GM21786 (cell line): ENCODE measurements around the gene CA9.
A peak's percentile ranks its signal among the peaks of the same experiment; 100 is the strongest.

Source experiments
- ATAC-seq: cut with Tn5 transposase; IDR thresholded peaks from one replicate; pipeline ENCODE4 v1.9.1; 2021; ENCODE audit not compliant: unreplicated experiment

The CA9 gene

DNA sequence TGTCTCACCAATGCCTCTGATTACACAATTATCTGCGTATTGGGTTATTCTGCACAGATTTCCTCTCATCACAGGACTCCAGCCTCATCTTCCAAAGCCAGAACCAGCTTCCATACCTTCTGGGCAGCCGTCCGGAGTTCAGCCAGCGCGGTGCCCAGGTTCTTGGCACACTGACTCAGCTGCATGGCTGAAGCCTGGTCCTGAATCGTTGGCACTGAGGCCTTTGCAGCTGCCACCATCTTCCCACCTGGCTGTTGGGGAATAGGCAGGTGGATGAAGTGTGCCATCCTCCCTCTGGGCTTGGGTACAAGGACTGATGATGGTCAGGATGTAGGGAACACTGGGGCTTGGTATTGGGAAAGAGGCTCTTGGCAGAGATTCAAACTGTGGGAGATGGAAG, 40.4 kb downstream of the CA9 start:
- no peak for ATAC-seq

DNA sequence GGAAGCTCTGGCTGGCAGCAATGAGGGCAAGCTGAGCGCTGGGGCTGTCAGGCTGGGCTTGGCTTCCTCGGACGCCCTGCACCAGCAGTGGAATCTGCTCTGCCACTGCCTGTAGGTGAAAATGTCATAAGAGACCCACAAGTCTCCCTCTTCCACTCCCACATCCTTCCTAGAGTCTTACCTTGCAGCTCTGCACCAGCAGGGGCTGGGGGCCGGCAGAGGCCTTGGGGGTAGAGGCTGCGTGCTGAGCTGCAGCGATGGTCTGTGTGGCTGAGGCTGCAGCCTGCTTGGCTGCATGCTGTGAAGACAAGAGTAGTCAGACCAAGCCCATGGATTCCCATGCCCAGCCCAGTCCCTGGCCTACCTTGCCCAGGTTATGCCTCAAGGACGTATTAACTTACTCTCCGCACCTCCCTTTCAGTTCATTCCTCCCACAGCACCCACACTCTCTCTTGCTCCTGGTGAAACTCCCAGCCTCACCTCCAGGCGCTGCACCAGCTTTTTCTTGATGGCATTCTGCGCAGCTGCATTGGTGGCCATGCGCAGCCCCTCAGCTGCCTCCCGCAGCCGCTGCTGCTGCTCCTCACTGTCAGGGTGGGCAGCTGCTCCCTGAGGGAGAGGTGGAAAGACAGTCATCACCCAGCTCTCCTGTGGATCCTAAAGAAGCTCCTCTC, 41.0 kb downstream of the CA9 start:
- no peak for ATAC-seq

DNA sequence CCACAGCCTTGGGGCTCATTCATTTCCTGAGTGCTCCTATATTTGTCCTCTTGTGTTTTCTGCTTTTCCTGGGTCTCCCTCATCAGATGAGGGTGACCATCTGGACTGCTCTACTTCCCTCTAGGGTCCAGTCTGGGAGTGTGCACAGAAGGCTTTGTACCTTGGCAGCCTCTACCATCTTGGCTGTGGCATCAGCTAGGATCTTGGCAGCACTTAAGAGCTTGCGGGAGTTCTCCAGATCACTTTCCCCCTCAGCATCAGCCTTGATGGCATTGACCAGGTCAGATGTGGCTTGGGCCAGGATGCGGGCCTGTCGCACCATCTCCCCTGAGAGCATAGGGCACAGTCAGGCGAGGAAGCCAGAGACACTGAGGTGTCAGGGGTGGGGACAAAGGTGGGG, 42.5 kb downstream of the CA9 start:
- no peak for ATAC-seq

DNA sequence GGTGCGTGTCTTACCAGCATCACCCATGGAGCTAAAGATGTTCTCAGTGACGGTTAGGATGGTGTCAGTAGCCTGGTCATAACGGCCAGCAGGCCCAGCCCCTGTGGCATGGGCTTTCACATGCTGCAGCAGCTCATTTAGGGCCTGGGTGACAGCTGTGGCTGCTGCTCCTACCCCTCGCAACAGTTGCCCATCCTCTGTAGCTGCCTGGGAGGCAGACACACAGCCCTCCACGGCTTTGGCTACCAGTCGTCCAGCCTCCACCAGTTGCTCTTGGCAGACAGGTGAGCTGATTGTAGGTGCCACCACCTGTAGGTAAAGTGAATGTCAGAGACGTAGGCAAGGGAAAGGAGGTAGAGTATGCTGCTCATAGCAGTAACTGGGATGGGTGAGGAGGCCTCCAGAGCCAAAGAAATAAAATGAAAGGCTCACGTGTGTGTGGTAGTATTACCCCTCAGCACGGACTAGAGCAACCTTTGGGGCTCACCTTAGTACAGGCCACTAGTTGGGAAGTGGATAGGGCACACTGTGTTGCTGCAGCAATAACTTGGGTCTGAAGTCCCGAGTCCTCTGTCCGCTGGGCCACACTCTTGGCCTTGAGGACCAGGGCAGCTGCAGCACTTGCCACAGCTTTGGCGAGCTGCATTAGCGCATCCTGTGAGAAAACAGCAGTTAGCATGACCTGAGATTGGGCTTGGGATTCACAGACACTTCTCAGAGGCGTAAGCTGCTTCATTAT, 43.6 kb downstream of the CA9 start:
- ATAC-seq, result no peak

DNA sequence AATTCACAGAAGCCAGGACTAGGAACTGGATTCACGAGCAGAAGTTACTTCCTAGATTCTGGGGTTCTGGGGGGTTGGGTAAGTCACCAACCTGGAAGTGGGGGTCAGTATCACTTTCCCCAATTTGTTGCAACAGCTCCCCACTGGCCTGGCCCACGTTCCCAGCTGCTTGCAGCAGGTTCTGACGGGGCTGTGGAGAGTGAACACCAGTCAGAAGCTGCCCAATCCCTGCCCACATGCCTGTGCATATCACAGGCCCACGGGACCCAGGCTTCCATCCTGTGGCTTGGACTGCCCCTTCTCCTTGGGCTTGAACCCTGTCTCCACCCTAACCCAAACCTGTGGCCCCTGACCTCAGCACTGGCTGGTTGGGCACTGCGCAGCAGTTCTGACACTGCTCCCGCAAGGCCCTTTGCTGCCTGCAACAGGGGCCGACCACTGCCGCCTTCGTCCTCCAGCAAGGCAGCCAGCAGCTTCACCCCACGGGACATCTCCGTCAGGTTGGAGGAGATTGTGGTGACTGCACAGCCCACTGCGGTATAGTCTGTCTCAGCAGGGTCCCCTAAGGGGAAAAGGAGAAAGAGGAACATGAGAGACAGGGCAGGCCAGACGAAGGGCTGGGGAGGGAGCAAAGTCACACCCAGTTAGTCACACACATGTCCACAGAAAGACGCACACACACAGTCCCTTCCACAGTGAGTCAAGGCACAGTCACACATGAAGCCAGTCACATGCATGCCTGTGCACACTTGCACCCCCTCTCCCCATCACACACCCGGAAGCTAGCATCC, 45.2 kb downstream of the CA9 start:
- ATAC-seq, result no peak

DNA sequence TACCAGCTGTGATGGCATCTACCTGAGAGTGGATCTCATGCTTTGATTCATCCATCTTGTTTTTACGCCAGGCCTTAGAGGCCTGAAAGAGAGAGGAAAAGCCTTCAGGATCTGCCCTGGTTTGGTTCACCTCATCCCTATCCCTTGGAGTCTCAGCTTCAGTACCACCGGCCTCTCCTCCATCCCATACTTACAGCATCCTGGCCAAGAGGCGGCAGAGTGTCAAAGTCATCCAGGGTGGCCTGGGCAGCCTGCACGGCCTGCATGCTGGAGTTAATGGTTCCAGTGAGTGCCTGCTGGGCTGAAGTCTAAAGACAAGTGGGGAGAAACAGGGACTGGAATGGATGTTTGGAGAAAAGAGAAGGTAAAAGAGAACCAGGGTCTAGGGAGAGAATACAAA, 45.8 kb downstream of the CA9 start:
- no peak for ATAC-seq

DNA sequence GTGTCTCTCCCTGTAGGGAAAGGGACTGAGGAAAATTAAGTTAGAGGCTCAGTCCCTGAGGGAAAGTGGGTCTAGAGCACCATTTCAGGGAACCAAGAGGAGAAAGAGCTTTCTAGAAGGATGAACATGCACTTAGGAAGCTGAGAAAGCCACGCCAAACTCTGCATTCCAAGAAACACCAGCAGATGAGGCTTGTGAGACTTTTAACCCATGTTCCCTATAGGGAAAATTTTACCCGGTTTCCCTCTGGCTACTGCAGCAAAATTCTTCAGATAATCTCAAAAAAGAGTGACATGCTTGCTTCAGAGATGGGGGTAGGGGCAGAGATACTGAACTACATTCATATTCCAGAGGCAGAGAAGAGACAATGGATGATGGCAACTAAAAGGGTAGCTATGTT, 49.7 kb downstream of the CA9 start:
- ATAC-seq, result no peak

DNA sequence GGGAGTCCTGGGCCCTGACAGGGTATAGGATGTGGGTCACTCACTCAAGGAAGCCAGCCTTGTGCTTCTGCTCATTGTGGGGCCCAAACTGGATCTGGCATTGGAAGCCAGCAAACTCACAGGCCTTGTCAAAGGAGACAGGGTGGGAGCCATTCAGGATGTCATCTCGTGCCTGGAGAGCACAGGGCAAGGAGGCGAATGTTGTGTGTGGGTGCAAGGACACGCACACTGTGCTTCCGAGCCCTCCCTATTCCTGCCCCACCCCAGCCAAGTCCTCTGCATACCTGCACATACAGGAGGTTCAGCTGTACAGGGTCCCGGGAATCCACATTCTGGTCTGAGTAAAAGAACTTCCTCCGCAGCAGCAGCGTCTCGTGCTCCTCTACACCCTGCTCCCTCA, 50.2 kb downstream of the CA9 start:
- no peak for ATAC-seq

DNA sequence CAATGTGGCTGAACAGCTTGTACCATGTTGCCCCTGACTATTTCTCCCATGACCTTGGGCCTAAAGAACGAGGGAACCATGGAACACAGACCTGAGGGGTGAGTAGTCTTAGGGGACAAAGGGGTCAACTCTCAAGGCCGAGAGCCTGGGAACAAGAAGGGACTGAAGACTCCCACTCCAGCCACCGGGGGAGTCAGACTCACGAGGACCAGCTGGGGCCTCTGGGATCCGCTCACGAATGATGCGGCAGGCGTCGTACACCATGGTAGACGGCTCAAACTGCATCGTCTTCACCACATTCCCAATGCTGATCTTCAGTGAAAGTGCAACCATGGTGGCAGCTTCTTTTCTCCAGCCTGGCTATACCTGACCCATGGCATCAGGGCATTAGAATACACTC, 51.6 kb downstream of the CA9 start:
- ATAC-seq, result no peak

DNA sequence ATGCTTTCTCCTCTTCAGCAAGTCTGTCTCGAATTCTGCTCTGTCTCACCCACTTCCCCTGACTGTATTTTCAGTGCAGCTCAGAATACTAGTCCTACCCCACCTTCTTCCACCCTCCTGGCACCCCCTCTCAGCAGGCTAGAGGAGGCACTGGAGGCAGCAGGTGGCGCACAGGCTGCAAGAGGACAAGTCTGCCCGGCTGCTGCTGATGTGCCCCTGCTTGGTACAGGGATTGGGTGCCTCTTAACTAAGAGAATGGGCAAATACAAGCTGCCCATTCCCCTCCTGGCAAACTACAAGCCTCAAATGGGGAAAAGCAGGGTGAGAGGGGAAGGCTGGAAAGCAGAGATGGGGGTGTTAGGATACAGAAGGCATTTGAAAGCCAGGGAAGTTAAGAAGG, 53.2 kb downstream of the CA9 start:
- peak; percentile 43 for ATAC-seq

DNA sequence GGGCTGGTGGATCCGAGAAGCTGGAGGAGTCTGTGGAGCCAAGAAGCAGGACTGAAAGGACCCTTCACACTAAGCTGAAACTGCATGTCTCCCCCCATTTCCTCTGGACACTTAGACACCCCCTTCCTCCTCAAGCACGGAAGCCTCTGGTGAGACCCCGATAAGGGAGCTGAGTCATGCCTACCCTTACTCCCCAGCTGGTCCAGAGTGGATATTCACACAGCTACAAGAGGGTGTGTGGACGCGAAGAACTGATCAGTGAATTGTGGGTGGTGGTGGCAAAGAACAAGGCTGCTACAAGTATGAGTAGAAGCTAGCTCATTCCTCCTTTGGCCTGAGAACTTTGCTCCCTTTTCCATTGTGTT, 53.9 kb downstream of the CA9 start:
- no peak for ATAC-seq

DNA sequence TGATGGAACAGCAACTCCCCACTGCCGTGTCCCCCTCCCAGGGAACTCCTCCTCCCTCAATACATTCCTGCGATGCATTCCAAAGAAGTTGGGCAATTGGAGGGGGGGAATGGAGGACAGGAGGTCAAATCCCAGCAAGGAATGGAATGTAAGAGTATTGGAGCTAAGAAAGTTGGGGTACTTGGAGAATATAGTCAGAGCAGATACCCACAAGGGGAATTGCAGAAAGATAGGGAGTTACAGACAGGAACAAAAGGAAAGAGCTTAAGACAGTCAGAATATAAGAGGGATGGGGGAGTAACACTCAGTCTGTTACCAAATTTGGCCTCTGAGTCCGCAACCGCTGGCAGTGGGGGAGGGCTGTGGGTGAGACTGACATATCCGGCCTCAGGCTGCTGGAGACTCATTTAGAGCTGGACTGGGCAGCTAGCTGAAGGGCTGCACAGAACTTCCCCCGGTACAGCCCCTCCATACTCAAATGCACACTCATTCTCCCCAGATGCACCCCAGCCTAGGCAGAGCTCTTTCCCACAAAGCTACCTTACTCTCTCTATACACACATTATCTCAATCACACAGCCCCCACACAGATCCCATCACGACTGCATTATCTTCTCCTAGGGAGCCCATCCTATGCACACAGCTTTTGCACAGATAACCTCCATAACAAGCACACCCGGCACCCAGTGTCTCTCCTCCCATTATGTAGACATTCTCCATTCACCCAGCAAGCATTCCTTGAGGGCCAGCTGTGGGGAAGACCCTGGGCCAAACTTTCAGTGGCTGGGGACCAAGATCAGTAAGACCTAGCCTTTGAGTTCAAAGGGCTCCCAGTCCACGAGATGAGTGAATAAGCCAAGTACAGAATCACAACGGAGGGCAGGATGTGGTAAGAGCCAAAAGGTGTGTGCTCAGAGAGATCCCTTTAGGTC, 54.6 kb downstream of the CA9 start:
- peak; percentile 19 for ATAC-seq

DNA sequence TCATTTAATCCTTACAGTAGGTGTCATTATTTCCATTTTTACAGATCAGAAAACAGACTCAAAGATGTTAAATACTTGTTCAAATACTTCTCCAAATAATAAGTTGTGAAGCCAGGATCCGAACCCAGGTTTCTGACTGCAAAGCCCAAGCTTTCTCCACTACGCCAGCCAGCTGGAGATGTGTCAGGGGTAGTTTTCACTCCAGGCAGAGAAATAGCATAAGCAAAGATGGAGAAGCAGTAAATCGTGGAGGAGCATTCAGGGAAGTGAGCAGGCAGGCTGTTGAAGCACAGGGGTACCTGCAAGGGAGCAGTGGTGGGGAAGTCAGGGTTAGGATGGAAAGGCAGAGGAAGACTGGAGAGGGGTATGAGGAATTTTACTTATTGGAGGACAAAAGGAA, 55.4 kb downstream of the CA9 start:
- ATAC-seq, result no peak

DNA sequence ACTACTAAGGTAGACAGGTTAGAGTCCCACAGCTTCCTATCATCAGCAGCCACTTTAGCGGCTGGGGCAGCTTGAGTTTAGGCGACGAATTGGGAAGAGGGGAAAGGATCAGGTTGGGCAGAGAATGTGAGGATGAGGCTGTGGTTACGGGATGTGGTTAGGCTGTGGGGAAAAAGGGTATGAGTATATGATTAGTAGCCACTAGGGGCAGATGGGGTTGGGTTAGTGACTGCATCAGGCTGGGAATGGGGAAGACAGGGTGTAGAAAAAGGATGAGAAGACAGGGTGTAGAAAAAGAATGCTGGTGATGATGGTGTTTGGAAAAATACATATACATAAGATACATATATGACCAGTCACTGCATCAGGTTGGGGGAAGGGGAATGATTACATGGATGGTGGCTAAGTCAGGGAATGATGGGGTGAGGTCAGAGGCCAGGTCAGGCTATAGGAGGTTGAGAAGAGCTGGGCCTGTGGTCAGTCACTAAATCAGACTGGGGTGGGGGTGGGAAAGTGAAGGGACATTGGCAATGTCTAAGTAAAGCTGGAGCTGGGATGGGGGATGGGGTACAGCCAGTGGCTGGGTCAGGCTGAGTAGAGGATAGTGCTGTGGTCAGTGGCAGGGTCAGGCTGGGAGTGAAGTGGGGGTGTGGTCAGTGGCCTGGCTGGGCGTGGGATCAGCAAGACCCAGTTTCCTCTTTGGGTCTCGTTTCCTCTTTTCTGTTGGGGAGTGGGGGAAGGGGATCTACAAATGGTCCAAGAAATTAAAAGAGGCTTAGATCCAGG, 56.2 kb downstream of the CA9 start:
- ATAC-seq, result no peak

DNA sequence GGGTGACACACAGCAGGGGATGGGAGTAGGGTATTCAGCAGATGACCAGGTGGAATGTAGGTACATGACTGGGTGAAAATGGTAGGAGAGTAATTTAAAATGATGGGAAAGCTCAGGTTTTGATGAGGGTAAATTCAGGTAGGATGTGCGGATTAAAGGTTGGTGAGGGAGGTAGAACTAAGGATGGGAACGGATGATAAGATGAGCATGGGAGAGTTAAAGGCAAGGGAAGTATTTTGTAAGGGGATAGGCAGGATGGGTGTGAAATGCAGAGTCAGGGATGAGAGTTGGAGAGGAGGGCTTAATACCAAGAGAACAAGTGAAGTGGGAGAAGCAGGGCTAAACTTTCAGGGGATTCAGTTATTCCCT, 56.7 kb downstream of the CA9 start:
- ATAC-seq, result no peak
